Activated T-cell treated with anti-CD3 and anti-CD28 coated beads for 48 hours (primary cell): ENCODE measurements around the gene MARCHF6.
"Not testable (repeated sequence)": the region's sequence is repeated elsewhere in the genome, so short reads cannot be mapped to it uniquely, and the experiment has no call there.

ENCODE experiments used
- DNase-seq: peaks from one replicate; pipeline ENCODE4 v3.0.0-alpha.2; 2020; ENCODE audit warnings: low read depth

The MARCHF6 gene

GRCh38 chr5:10376544-10376943, 23.0 kb downstream of the MARCHF6 start:
- DNase-seq: no peak

- DNase-seq: no peak
Measured at GRCh38 chr5:10377081-10377480, 23.6 kb downstream of the MARCHF6 start.

- no peak for DNase-seq
Measured at GRCh38 chr5:10381803-10382202, 28.3 kb downstream of the MARCHF6 start.

GRCh38 chr5:10384483-10384882, 31.0 kb downstream of the MARCHF6 start:
- DNase-seq: no peak

GRCh38 chr5:10387690-10388089, 34.2 kb downstream of the MARCHF6 start:
- DNase-seq: no peak

GRCh38 chr5:10391130-10391529, 37.6 kb downstream of the MARCHF6 start:
- no peak for DNase-seq

GRCh38 chr5:10392567-10393328, 39.3 kb downstream of the MARCHF6 start:
- DNase-seq: not testable (repeated sequence)

GRCh38 chr5:10393491-10393890, 40.0 kb downstream of the MARCHF6 start:
- DNase-seq: no peak

GRCh38 chr5:10396552-10396951, 43.1 kb downstream of the MARCHF6 start:
- no peak for DNase-seq

- no peak for DNase-seq
Measured at GRCh38 chr5:10399839-10400238, 46.3 kb downstream of the MARCHF6 start.

- no peak for DNase-seq
Measured at GRCh38 chr5:10400411-10400810, 46.9 kb downstream of the MARCHF6 start.

GRCh38 chr5:10400831-10401230, 47.3 kb downstream of the MARCHF6 start:
- no peak for DNase-seq

GRCh38 chr5:10401498-10401897, 48.0 kb downstream of the MARCHF6 start:
- no peak for DNase-seq
